HG02943 (cell line): Measurements from ENCODE around the gene IQSEC1.

Source experiments
- ATAC-seq: cut with Tn5 transposase; IDR thresholded peaks from one replicate; pipeline ENCODE4 v1.9.1; 2021; ENCODE audit warnings: mild to moderate bottlenecking, low read depth, moderate library complexity; ENCODE audit not compliant: unreplicated experiment

IQSEC1 gene

DNA sequence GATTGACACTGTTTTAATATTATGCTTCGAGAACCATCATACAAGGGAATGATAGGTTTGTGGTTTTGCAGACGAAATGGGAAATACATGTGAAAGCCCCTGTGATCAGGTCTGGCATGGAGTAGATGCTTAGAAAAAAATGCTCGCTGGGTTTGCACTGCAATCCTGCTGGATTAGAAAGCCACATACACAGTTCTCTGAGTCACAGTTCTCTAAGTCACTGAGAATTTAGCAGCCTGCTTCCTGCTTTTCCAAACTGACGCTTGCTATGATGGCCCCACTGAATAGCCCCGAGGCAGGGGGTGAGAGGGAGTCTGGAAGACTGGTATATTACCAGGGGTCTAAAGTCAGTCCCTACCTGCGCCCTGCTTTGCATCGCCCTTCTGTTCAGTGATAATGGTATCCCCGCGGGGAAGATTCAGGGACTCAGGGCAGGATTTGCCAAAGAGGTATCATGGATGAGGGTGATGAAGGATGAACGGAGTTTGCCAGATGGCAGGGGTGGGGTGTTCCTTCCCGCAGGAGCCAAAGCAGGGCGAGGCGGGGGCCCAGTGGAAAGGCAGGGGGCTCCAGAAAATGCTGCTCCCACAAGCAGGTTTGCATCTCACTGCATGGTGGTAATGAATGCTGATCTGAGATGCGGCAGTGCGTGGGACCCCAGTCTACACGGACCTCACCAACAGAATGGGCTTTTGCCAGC, 82.3 kb downstream of the IQSEC1 start:
- no peak for ATAC-seq

GRCh38 chr3:12990306-12990705, 82.9 kb downstream of the IQSEC1 start:
- ATAC-seq: no peak

DNA sequence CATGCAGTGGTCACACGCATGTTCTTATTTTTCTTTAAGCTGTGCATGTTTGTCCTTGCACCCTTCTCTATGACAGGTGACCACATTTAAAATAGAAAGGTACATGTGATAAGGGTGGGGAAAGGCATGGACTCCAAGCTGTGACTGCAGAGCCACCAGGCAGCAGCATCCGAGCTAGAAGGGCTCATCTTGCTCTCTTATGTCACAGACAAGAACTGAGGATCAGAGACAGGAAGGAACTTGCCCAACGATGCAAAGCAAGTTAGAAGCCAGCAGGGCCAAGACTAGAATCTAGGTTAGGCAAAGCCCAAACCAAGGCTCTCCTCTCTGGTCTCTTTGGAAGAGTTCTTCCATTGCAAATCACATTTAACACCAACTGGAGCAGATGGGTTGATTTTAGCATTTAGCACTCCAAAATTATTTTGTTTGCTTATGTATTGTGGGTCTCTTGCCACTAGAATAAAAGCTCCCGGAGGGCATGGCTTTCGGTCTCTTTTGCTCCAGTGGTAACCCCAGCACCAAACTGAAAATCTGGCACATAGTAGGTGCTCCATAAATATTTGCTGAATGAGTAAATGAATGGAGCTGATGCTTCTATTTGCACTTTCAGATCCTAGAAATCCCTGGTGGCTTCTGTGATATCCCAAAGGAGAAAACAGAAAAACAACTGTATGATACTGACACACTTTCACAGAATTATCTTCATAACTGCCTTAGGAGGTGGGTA, 84.3 kb downstream of the IQSEC1 start:
- ATAC-seq: no peak

DNA sequence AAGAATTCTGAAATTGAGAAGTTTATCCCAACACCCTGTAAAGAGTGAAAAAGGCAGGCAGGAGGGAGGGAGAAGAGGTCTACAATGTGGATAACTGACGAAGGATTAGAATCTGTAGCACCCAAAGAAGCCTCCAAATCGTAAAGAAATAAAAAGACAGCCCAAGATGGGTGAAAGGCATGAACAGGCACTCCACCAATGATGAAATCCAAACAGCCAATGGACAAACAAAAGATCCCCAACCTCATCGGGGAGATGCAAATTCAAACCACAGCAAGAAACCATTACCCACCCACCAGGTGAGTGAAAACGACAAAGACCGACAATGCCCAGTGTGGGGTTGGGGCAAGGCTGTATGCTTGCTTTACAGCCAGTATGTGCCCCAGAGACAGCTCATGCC, 85.6 kb downstream of the IQSEC1 start:
- no peak for ATAC-seq

GRCh38 chr3:12986986-12987385, 86.2 kb downstream of the IQSEC1 start:
- no peak for ATAC-seq

GRCh38 chr3:12986521-12986920, 86.7 kb downstream of the IQSEC1 start:
- no peak for ATAC-seq

DNA sequence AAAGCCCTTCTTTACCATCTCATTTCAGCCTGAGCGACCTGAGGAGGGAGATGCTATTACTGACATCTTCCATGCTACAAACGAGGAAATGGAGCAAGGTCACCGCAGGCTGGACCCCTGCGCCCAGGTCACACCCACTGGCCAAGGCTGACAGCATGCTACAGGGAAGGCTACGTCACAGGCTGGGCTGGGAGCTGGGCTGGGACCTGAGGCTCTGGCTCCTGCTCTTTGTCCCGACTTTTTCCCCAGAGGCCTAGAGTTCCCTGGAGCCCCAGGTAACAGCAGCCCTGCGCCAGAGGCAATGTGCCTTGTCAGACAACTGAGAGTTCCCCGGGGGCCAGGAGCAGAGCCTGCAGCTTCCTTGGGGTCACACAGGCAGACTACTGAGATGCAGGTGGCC, 87.2 kb downstream of the IQSEC1 start:
- no peak for ATAC-seq

DNA sequence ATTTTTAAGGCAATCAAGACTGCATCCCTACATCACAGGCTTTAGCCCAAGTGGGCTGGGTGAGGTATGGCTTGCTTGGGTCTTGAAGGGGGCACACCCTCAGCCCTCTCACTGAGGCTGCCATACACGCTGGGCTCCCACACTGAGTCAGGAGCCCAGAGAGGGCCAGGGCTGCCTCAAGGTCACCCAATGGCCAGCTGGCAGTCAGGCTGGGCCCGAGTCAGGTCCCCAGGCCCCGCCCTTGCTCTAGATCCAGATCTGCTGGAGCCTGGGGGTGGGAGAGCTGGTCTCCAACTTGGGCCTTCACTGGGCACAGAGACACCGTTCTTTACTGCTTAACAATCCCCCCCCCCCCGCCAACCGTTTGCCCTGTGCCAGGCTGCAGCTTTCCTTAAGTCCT, 88.1 kb downstream of the IQSEC1 start:
- ATAC-seq: no peak

GRCh38 chr3:12984023-12984823, 89.0 kb downstream of the IQSEC1 start:
- no peak for ATAC-seq

DNA sequence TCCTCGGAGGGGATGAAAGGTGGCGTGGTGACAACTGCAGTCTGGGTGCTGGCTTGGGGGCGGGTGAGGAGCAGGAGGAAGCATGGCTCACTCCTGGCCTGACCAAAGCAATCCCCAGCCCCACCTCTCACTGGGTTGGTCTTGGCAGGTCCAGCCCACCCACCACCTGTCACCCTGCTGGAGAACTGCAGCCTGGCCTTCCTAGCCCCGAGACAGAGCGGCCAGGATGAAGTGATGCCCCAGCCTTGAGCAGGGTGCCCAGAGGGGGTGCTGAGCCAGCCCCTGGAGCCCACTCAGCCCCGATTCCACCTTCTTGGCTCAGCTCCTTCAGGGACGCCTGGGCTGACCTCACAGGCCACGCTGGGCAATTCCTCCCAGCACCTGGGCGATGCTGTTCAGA, 89.9 kb downstream of the IQSEC1 start:
- ATAC-seq: peak; percentile 14

DNA sequence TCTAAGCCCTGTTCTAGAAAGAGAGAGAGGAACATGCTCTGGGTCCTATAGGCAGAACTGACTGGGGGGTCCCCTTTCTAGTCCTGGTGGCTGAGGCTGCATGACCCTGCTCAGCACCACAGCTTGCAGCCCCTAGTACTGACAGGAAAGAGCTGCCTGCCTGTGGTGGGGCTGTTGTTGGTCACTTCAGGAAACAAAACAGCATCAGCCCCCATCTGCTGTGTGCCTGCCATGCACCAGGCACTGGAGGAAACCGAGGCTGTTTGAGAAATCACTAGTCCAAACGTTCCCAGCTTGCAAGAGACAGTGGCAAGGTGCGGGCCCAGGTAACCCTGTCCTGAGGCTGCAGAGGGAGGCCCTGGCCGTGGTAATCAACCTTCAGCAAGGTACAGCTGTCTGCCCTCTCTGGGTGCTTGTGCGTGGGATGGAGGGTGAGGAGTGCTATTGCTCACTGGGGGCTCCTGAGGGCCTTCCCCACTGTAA, 90.6 kb downstream of the IQSEC1 start:
- ATAC-seq: peak; percentile 64

DNA sequence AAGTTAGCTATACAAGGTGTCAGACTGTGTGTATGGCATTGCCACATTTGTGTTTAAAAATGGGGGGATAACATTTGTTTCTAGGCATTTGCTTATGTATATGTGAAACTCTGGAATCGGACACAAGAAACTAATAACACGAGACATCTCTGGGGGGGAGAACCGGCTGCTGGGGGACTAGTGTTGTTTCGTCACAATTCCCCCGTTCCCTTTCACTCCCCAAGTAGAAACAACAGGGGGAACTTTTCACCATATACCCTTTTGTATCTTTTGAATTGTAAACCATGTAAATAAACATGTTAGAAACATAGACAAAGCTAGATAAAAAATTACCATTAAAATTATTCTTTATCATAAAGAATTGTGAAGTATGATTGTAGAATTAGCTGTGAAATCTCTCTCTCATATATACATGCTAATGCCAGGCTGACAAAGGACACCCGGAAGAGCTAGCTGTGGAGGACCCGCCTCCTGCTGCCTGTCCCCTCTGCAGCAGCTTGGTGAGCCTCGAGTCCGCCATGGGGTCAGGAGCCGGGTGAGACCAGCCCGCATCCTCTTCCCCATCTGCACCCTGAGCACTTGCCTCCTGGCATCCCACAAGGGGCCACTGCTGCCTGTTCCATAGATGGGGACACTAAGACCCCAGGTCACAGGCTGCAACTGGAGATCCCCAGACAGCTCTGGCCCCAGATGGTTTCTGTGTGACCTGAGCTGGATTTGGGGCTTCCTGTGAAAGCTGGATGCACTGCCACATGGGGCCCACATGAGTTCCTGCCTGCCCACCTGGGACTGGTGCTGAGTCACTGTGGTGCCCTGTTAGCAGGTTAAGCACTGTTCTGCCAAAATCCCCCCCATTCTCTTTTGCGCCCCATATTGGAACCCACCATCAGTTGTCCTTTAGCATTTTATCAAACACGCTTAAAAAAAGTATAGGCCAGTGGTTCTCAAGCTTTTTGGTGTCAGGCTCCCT, 91.6 kb downstream of the IQSEC1 start:
- ATAC-seq: no peak

GRCh38 chr3:12980596-12981290, 92.5 kb downstream of the IQSEC1 start:
- ATAC-seq: no peak

DNA sequence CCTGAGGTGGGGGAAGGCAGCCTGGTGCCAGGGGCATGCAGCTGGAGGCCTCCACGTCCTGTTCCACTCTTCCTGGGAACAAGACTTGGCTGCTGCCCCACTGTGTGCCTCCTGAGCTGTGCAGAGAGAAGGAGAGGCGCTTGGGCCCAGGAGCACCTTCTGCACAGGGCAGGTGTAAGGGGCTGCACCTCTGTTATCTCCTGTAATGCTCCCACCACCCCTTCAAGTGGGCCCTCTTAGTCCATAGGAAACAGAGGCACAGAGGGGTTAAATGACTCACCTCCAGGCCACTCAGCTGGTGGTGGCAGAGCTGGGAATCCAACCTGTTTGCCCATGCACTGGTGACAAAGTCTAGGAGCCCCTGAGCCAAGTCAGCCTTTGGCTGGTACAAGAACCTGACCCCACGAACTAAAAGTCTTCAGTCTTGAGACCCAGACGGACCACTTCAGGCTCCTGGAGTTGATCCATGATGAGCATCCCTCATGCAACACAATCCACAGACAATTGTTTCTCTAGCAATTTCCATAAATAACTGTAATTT, 93.2 kb downstream of the IQSEC1 start:
- ATAC-seq: no peak

DNA sequence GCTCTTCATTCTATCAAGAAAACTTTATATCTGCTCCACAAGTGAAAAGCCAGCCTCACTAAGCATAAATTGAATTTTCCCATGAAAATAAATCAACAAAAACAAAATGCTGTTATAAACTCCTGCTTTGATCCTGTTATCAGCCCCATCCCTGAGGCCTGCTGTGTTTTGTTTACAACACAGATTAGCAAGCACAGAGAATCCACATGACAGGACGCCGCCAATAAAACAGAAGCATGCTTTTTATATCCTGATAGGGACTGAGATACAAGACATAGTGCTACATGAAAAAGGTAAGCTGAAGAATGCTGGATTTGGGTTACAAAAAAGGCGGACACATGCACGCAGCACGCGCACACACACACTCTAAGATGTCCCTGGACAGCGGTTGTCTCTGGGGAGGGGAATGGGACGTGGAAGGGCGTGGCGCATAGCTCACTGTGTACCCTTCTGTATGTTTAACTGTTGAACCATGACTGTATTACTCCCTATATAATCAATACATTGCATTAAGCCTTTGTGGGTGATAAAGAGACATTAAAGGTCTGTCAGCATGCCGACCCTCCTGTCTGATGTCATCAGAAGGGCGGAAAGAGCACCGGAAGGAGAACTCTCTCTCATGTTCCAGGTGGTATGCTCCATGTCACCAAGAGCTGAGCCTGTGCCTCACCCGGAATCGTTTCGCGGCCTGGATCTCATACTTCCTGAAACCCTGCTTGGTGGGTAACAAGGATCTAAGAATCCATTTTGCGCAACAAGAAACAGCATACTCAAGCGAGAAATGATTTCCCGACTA, 93.9 kb downstream of the IQSEC1 start:
- no peak for ATAC-seq

DNA sequence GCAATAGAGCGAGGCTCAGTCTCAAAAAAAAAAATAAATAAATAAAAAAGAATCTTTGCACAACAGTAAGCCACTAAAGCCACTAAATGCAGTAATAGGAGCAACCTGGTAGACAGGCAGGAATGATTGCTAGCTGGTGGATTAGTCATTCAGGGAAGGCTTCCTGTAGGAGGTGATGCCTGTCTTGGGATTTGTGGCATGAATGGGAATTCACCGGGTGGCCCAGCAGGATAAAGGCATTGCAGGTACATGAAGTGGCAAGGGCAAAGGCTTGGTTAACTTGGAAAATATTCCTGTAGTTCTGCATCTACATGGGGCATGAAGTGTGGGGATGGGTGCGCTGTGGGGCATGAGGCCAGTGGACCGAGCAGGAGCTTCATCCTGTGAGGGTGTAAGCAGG, 94.5 kb downstream of the IQSEC1 start:
- ATAC-seq: no peak

DNA sequence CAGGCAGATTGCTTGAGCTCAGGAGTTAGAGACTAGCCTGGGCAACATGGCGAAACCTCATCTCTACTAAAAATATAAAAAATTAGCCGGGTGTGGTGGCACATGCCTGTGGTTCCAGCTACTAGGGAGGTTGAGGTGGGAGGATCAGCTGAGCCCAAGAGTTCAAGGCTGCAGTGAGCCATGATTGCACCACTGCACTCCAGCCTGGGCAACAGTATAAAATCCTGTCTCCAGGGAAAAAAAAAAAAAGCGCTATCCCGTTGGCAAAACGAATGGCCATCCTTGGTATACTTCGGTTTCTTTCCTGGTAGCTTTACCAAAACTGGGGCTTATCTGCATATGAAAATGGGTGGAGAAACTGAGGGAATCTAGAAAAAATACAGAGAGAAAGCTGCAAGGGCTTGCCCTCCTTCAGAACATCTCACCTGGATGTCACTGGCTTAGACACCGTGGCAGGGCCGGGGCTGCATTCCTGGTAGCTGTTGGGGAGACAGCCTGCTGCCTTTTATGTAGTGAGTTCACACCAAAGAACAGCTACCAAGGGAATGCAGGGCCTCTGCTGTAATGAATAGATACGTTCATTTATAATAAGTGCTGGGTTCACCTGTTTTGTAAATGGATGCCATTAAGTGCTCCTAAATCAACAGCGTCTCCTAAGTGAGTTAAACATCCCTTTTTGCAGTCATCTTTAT, 96.0 kb downstream of the IQSEC1 start:
- ATAC-seq: no peak
